Caki2 (cell line): Measurements from ENCODE around the gene FIGNL2. TPM values are rescaled to one million over a fixed set of nuclear protein-coding genes. Genes with fewer than 3 reads are reported as not detected.

Experiments used
- DNase-seq: peaks from one replicate; pipeline ENCODE4 v3.0.0-alpha.2; 2015; ENCODE audit warnings: low read depth
- in situ Hi-C: cut with HindIII; loops from 2 replicates; pipeline ENCODE4 v1.10.0; 2016; ENCODE audit warnings: low sequenced_read_pairs, low pct_unique_long_range_greater_than_20kb, mixed read lengths
- total RNA-seq: library from RNA; depleted of rRNA; stranded (reverse); fragments of >200 nt; shearing (Covaris generic); gene quantifications from 2 replicates; pipeline ENCODE4 v1.2.3, GENCODE V29; 2014; ENCODE audit warnings: low replicate concordance

Gene FIGNL2
- total RNA-seq, 1 experiment from 2014 or later = 0.84 TPM

DNA sequence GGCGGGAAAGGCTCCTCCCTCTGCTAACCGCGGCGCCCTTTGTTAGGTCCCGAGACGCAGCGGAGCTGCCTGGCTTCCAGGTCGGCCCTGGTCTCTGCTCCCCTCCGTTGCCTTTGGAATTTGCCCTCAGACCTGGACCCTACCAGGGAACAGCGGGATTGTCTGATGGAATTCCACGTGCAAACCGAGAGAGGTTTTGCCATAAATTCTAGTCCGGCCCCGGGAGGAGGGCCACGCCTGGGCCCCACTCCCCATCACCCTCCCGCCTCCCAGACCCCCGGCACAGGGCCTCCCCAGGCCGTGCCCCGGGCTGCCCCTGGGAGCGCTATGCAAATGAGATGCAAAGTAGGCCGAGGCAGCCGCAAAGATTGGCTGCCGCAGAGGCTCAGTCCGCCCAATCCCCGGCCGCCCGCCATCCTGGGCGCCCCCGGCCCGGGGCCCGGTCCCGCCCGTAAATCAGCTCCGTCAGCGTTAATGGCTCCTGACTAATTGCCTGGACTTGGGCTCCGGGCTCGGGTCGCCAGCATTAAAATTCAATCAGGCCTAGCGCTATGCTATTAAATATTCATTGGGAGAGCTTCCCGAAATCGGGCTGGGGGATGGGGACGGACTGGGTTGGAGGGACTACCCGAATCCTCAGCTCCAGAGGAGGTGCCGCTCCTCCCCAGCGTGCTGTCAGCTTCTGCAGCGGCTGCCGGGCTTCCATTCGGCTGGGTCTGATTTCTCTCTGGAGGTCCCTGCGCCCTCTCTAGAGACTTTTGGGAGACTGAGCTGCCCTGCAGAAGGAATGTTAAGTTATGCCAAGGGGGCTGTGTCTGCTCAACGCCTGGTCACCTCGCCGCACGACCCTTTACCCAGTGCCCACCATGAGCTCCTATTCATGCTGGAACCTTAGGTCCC is 15.7 kb upstream of the FIGNL2 start:
- DNase-seq = no peak
- in situ Hi-C loops = no loop called here

GRCh38 chr12:51863363-51863932 is 14.9 kb upstream of the FIGNL2 start:
- DNase-seq = no peak
- in situ Hi-C loops = no loop called here

DNA sequence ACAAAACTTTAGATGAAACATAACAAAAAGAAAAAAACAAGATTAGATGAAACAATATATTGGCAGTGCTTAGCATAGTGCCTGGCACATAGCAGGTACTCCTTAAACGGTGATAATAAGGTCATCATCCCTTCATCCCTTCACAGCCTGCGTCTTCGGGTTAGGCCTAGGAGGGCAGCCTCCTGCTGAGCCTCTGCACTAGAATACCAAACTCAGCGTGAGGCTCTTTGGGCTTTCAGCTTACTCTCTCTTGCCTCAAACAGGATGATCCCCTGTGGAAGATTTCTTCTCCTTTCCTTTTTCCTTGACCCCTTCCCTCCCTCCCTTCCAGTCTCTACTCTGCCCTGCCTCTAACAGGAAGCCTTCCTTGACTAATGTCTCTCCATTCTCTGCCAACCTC is 14.4 kb upstream of the FIGNL2 start:
- DNase-seq = no peak
- in situ Hi-C loops = no loop called here

DNA sequence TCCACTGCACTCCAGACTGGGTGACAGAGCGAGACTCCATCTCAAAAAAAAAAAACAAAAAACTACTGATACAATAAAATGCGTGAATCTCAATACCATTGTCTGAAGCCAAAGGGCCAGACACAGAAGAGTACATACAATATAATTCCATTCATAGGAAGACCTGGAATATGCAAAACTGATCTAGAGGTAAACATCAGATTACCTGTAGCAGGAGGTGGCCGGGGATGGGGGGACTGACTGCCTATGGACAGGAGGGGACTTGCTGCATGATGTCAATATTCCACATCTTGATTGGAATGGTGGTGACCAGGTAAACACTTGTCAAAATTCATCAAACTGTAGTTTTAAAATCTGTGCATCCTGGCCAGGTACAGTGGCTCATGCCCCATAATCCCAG is 12.5 kb upstream of the FIGNL2 start:
- no peak for DNase-seq
- in situ Hi-C loops = no loop called here

DNA sequence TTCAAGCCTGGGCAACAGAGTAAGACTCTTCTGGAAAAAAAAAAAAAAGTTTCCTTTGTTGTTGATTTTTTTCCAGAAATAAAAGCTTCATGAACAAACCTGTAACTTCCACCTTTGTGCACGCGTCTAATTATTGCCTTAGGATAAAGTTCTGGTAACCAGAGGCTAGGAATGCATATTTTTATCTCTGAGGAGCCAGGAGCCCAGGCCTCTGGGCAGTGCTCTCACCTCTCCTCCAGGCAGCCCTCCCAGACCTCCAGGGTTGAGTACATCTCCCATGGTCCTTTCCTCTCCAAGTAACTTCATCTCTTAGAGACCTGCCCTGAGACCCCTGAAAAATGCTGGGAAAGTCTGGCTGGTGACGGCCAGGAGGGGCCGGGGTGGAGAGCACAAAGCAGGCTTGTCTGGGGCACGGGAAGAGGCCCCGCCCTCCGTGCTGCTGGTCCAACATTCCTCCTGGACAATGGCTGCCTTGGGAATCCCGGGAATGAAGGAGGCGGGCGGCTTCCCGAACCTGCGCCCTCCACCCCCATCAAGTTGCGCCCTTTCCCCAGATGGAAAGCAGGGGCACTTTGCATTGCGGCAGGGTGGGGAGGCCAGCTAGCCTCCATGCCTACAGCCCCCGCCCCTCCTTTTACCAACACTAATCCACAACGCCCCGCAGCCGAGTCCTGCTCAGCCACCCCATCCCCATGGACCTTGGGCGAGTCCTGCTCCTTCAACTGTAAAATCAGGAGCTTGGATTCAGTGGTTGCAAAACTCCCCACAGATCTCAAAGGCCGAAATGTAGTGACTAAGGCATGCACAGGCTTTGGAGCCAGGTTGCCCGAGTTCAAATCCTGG is 7.3 kb upstream of the FIGNL2 start:
- peak; percentile 71 for DNase-seq
- in situ Hi-C loops = no loop called here

DNA sequence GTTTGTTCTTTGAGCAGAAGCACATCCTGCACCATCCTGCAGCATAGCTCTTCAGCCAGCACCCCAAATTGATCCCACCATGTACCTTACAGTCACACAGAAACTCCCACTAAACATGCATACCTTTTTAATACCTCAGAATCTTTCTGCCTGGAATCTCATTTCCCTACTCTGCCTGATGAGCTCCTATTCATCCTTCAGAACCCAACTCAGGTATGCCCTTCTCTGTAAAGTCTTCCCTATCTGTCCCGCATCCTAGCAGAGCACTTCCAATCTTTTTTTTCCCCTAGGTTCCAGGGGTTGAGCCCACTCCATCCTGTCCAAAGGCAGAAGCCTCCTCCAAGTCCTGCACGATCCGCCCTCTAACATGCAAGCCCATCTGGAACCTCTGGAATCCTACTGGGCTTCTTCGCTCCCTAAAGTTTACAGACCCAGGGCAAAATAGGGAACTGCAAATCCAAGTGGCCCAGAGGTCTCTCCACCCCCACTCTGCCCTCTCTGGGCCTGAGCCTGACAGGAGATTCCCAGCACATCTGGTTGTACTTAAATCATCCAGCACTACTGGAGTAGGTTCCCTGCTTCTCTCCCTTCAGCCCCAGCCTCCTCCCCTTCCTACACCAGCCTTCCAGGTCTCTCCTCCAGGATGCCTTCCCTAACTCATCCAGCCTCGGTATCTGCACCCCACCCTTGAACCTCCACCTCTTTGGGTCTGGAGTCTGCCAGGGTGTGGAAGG is 4.1 kb upstream of the FIGNL2 start:
- DNase-seq = no peak
- in situ Hi-C loops = no loop called here

- in situ Hi-C loops = no loop called here
- DNase-seq = no peak
Observed at GRCh38 chr12:51851413-51852124, 3.1 kb upstream of the FIGNL2 start.

DNA sequence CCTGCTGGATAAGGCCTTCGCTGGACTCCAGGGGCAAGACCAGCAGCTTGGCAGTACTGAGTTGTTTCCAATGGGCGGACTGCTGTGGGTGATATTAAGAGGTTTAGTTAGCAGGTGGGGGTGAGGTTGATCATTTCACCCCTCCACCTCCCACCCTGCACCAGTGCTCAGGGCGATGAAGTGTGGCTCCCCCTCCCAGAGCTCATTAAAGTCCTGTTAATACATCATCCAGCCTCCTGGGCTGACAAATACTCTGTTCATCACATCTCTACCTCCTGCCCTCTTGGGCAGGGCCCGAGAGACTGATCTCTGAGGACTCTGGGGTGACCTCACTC is 2.4 kb upstream of the FIGNL2 start:
- in situ Hi-C loops = no loop called here
- no peak for DNase-seq

DNA sequence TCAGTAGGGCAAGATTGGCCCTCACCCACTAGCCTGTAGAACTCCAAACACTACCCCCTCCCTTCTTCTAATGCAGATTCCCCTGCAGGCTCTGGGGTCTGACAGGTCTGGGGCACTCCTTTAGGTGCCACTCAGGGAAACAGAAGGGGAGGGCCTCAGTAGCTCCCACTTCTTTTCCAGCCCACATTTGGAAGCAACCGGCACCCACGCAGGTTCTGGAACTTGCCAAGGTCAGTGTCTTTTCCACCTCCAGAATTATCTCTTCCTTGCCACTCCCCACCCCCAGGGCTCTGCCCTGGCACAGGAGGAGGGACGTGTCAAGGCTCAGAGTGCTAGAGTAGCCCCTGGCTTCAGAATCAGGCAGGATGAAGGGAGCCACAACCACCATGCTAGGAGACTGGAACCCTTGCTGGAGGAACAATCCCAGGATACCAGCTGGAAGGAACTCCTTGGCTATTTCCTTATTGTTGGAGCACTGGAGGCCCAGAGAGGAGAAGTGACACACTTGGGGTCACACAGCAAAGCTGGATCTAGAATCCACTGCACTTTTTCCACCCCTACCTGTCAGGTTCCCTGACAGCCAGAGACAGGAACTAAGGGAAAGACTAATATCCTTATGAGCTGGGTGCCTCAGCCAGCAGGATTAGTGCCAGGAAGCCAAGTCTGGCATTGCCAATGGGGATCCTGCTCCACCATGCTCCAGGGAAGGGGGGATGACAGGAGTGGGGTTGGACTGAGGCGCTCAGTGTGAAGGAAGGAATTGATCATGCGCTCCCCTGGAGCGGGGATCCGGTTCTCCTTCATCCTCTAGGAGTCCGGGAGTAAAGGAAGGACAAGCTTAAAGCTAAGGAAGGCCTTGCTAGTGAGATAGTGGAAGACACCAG is 1.8 kb upstream of the FIGNL2 start:
- in situ Hi-C loops = no loop called here
- DNase-seq = no peak

- in situ Hi-C loops = no loop called here
- DNase-seq = peak; percentile 56
Observed at GRCh38 chr12:51848841-51849735, 570 bp upstream of the FIGNL2 start.

GRCh38 chr12:51847643-51848325 is 734 bp downstream of the FIGNL2 start:
- in situ Hi-C loops = no loop called here
- DNase-seq = peak; percentile 43

GRCh38 chr12:51846911-51847642 is 1.4 kb downstream of the FIGNL2 start:
- peak; percentile 49 for DNase-seq
- in situ Hi-C loops = no loop called here

- in situ Hi-C loops = no loop called here
- DNase-seq = no peak
Observed at GRCh38 chr12:51846271-51846691, 2.2 kb downstream of the FIGNL2 start.

DNA sequence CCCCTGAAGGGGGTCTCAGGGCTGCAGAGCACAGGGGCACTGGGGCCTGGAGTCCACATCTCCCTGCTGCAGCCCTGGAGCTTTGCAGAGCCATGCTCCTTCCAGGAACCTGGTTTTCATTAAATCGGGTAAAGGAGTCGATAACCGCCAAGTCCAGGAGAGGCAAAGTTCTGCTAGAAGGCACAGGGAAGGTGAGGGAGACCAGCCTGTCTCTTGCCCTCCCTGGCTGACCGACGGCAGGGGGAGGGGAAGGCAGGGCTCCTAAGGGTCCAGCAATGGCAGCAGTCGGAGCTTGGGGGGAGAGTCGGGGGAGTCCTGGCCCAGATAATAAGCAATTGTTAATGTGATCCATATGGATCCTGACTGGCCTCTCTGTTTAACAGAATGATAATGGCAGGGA is 3.0 kb downstream of the FIGNL2 start:
- DNase-seq = no peak
- in situ Hi-C loops = no loop called here

GRCh38 chr12:51844854-51845253 is 3.7 kb downstream of the FIGNL2 start:
- in situ Hi-C loops = no loop called here
- DNase-seq = no peak
